Liver (tissue), 9 donors: ENCODE data around the gene ARHGEF26. TPM values are rescaled to one million over a fixed set of nuclear protein-coding genes. Genes with fewer than 3 reads are reported as not detected.

ENCODE experiments used
- DNase-seq: peaks from one replicate; pipeline ENCODE4 v3.0.0-alpha.2; 2017; ENCODE audit warnings: low spot score
- H3K27ac ChIP-seq, 2 donors: one replicate each; pipeline ENCODE4 v1.7.0; 2013; ENCODE audit warnings: inconsistent platforms in 2 of 2, low read length in 2 of 2, control low read depth in 1 of 2, low read depth in 1 of 2, mild to moderate bottlenecking in 1 of 2
- H3K27me3 ChIP-seq, 4 donors: one replicate each; pipeline versions ENCODE4 v1.6.1 to v1.7.0; 2013; ENCODE audit warnings: low read length in 3 of 4, inconsistent platforms in 1 of 4, mild to moderate bottlenecking in 1 of 4, moderate library complexity in 1 of 4; ENCODE audit not compliant: control insufficient read depth in 4 of 4, insufficient read depth in 4 of 4
- H3K36me3 ChIP-seq, 4 donors: one replicate each; pipeline versions ENCODE4 v1.6.1 to v1.7.0; 2013; ENCODE audit warnings: low read length in 3 of 4, mild to moderate bottlenecking in 3 of 4, low read depth in 1 of 4, moderate library complexity in 1 of 4; ENCODE audit not compliant: control insufficient read depth in 4 of 4, insufficient read depth in 3 of 4
- H3K4me1 ChIP-seq, 4 donors: one replicate each; pipeline versions ENCODE4 v1.6.1 to v1.7.0; 2013; ENCODE audit warnings: low read length in 3 of 4, mild to moderate bottlenecking in 3 of 4, moderate library complexity in 1 of 4; ENCODE audit not compliant: control insufficient read depth in 4 of 4, insufficient read depth in 4 of 4
- H3K4me3 ChIP-seq, 3 donors: one replicate each; pipeline versions ENCODE4 v1.6.1 to v1.7.0; 2013; ENCODE audit warnings: low read length in 3 of 3, control low read depth in 1 of 3, low read depth in 1 of 3, mild to moderate bottlenecking in 1 of 3
- H3K9ac ChIP-seq, 2 donors: one replicate each; pipeline ENCODE4 v1.7.0; 2013; ENCODE audit warnings: low read length in 2 of 2, mild to moderate bottlenecking in 2 of 2, moderate library complexity in 2 of 2, control low read depth in 1 of 2, low read depth in 1 of 2
- H3K9me3 ChIP-seq, 4 donors: one replicate each; pipeline versions ENCODE4 v1.6.1 to v1.7.0; 2013; ENCODE audit warnings: low read length in 3 of 4; ENCODE audit not compliant: control insufficient read depth in 4 of 4
- ATF3 ChIP-seq: IDR thresholded peaks from 2 replicates; pipeline ENCODE4 v1.6.1; 2016; ENCODE audit warnings: antibody characterized with exemption
- EGR1 ChIP-seq, 2 donors: IDR thresholded peaks; 2 replicates each; pipeline ENCODE4 v1.6.1; 2016 to 2018; ENCODE audit warnings: antibody characterized with exemption in 2 of 2, low read depth in 2 of 2
- FOXA1 ChIP-seq: IDR thresholded peaks from 2 replicates; pipeline ENCODE4 v1.6.1; 2016; ENCODE audit warnings: antibody characterized with exemption
- FOXA2 ChIP-seq: IDR thresholded peaks from 2 replicates; pipeline ENCODE4 v1.6.1; 2016; ENCODE audit warnings: antibody characterized with exemption
- GABPA ChIP-seq, 2 donors: IDR thresholded peaks in 1 of 2; conservative IDR thresholded peaks in 1 of 2; 2 replicates each; pipeline ENCODE4 v1.6.1; 2016; ENCODE audit warnings: antibody characterized with exemption in 2 of 2, mild to moderate bottlenecking in 1 of 2, moderate library complexity in 1 of 2
- HNF4A ChIP-seq, 2 donors: conservative IDR thresholded peaks; 2 replicates each; pipeline ENCODE4 v1.6.1; 2016; ENCODE audit warnings: antibody characterized with exemption in 2 of 2, mild to moderate bottlenecking in 2 of 2
- HNF4G ChIP-seq: IDR thresholded peaks from 2 replicates; pipeline ENCODE4 v1.6.1; 2016; ENCODE audit warnings: antibody characterized with exemption
- JUND ChIP-seq, 2 donors: IDR thresholded peaks; 2 replicates each; pipeline ENCODE4 v1.6.1; 2016; ENCODE audit warnings: antibody characterized with exemption in 2 of 2
- MAX ChIP-seq: IDR thresholded peaks from 2 replicates; pipeline ENCODE4 v1.6.1; 2016; ENCODE audit warnings: antibody characterized with exemption
- NR2F2 ChIP-seq: IDR thresholded peaks from 2 replicates; pipeline ENCODE4 v1.6.1; 2016; ENCODE audit warnings: antibody characterized with exemption
- REST ChIP-seq: IDR thresholded peaks from 2 replicates; pipeline ENCODE4 v1.6.1; 2016; ENCODE audit warnings: antibody characterized with exemption, mild to moderate bottlenecking
- RXRA ChIP-seq, 2 donors: IDR thresholded peaks; 2 replicates each; pipeline ENCODE4 v1.6.1; 2017 to 2018; ENCODE audit warnings: antibody characterized with exemption in 2 of 2, mild to moderate bottlenecking in 1 of 2
- SP1 ChIP-seq: IDR thresholded peaks from 2 replicates; pipeline ENCODE4 v1.6.1; 2018; ENCODE audit warnings: antibody characterized with exemption, mild to moderate bottlenecking
- TAF1 ChIP-seq: conservative IDR thresholded peaks from 2 replicates; pipeline ENCODE4 v1.6.1; 2016; ENCODE audit warnings: antibody characterized with exemption, mild to moderate bottlenecking
- YY1 ChIP-seq: IDR thresholded peaks from 2 replicates; pipeline ENCODE4 v1.6.1; 2016; ENCODE audit warnings: antibody characterized with exemption, mild to moderate bottlenecking
- whole genome bisulfite sequencing: extraction: QIAGEN DNeasy Blood & Tissue Kit; methylation state at CpG from one replicate; pipeline ENCODE4 v1.1.7; 2013; 5-methylcytosine and 5-hydroxymethylcytosine counted together
- polyA plus RNA-seq, 2 donors: library from polyadenylated mRNA; stranded (reverse) in 1 of 2; unstranded in 1 of 2; fragments of 200-250 nt in 1 of 2; fragments of >200 nt in 1 of 2; fragmentation: Nextera tagmentation in 1 of 2; extraction: Ambion mirVana in 1 of 2; gene quantifications; one replicate each; pipeline versions ENCODE4 v1.2.1 to v1.2.3, GENCODE V29; 2013 to 2015
- total RNA-seq, 2 donors: library from RNA; depleted of rRNA; stranded (reverse); fragments of >200 nt; gene quantifications; one replicate each; pipeline ENCODE4 v1.2.3, GENCODE V29; 2014
- TF ChIP-seq, protein P1 (sequence below): IDR thresholded peaks from 2 replicates; pipeline ENCODE4 v1.6.1; 2016; ENCODE audit warnings: antibody characterized with exemption
- TF ChIP-seq, protein P2 (sequence below): fragments of 150-350 bp; IDR thresholded peaks from 2 replicates; pipeline ENCODE4 v1.5.1; 2017; ENCODE audit warnings: improper control_type of control experiment, low read depth, low read length; ENCODE audit not compliant: missing input control
- donor health status: healthy.
- donor health status: healthy.
- donor health status: healthy.
- donor health status: healthy.
- donor health status: healthy.

ARHGEF26 gene
- total and polyA plus RNA-seq, 4 donors = 1.4 to 27.9 (median 18.7) TPM

GRCh38 chr3:154217671-154218070 lies 96.5 kb downstream of the ARHGEF26 start:
- TF ChIP-seq FOXA2 (no peak), HNF4A (conservative IDR thresholded peaks at IDR 0.05) (no peak), HNF4G (no peak), RXRA (IDR thresholded peaks at IDR 0.05) (no peak), EGR1 (IDR thresholded peaks at IDR 0.05; ENCODE audit: low read depth in 2 of 2) (no peak), TAF1 (no peak), GABPA (IDR thresholded peaks at IDR 0.05 in 1 of 2, conservative IDR thresholded peaks at IDR 0.05 in 1 of 2) (no peak), REST (no peak), JUND (IDR thresholded peaks at IDR 0.05) (no peak), YY1 (no peak), SP1 (no peak), FOXA1 (no peak), MAX (no peak), ATF3 (no peak)
- TF ChIP-seq, protein P1, sequence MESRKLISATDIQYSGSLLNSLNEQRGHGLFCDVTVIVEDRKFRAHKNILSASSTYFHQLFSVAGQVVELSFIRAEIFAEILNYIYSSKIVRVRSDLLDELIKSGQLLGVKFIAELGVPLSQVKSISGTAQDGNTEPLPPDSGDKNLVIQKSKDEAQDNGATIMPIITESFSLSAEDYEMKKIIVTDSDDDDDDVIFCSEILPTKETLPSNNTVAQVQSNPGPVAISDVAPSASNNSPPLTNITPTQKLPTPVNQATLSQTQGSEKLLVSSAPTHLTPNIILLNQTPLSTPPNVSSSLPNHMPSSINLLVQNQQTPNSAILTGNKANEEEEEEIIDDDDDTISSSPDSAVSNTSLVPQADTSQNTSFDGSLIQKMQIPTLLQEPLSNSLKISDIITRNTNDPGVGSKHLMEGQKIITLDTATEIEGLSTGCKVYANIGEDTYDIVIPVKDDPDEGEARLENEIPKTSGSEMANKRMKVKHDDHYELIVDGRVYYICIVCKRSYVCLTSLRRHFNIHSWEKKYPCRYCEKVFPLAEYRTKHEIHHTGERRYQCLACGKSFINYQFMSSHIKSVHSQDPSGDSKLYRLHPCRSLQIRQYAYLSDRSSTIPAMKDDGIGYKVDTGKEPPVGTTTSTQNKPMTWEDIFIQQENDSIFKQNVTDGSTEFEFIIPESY = no peak
- TF ChIP-seq, protein P2, sequence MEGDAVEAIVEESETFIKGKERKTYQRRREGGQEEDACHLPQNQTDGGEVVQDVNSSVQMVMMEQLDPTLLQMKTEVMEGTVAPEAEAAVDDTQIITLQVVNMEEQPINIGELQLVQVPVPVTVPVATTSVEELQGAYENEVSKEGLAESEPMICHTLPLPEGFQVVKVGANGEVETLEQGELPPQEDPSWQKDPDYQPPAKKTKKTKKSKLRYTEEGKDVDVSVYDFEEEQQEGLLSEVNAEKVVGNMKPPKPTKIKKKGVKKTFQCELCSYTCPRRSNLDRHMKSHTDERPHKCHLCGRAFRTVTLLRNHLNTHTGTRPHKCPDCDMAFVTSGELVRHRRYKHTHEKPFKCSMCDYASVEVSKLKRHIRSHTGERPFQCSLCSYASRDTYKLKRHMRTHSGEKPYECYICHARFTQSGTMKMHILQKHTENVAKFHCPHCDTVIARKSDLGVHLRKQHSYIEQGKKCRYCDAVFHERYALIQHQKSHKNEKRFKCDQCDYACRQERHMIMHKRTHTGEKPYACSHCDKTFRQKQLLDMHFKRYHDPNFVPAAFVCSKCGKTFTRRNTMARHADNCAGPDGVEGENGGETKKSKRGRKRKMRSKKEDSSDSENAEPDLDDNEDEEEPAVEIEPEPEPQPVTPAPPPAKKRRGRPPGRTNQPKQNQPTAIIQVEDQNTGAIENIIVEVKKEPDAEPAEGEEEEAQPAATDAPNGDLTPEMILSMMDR = no peak
- no peak overlapping the region for H3K9ac ChIP-seq
- H3K9me3 ChIP-seq = no peaks in the 10 kb centered on the region
- DNase-seq = no peak
- WGBS = 88% methylated on average over 6 of the region's 6 CpGs
- no peak overlapping the region for H3K4me3 ChIP-seq
- H3K27me3 ChIP-seq = no peaks in the 10 kb centered on the region
- H3K4me1 ChIP-seq = peaks cover 0 to 4% (median under 1%) of the 10 kb centered on the region in 4 donors
- peaks cover 0 to 28% (median 7%) of the 10 kb centered on the region in 4 donors for H3K36me3 ChIP-seq
- no peak overlapping the region for H3K27ac ChIP-seq

DNA sequence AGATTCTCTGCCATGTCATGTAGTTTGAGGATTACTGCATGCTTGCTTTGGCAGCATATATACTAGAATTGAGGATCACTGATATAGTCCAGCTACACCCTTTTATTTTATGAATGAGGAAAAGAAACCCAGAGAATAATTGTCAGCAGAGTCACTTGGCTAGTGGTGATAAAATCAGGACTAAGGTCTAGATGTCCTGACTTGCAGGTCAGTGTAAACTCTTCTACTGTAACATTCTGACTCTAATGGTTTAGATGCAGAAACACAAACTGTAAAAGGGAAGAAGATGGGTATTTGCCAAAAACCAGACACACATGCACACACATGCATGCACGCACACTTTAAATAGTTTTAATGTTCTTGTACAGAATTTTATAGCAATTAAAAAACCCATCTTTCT lies 97.5 kb downstream of the ARHGEF26 start:
- no peak overlapping the region for H3K4me3 ChIP-seq
- TF ChIP-seq FOXA2 (no peak), REST (no peak), NR2F2 (no peak), EGR1 (IDR thresholded peaks at IDR 0.05; ENCODE audit: low read depth in 2 of 2) (no peak)
- H3K27me3 ChIP-seq = no peaks in the 10 kb centered on the region
- WGBS = 98% methylated on average over 1 of the region's 1 CpG
- DNase-seq = no peak
- peaks cover 0 to 4% (median under 1%) of the 10 kb centered on the region in 4 donors for H3K4me1 ChIP-seq
- H3K9me3 ChIP-seq = no peaks in the 10 kb centered on the region
- H3K9ac ChIP-seq = no peak overlapping the region
- H3K36me3 ChIP-seq = peaks cover 0 to 29% (median 7%) of the 10 kb centered on the region in 4 donors
- no peak overlapping the region for H3K27ac ChIP-seq
